ENCODE data around the gene ALKBH4.
"Not testable (repeated sequence)": the region's sequence is repeated elsewhere in the genome, so short reads cannot be mapped to it uniquely, and the experiment has no call there.

ALKBH4 gene

DNA sequence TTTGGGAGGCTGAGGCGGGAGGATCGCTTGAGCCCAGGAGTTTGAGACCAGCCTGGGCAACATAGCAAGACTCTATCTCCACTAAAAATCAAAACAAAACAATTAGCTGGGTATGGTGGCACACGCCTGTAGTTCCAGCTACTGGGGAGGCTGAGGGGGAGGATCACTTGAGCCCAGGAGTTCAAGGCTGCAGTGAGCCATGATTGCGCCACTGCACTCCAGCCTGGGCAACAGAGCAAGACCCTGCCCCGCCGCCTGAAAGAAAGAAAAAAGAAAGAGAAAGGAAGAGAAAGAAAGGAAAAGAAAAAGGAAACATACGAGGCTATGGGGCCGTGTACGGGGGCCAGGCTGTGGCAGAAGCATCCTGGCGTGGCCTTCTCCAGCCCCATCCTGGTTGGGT lies 9.7 kb downstream of the ALKBH4 start:
- DNase-seq: not testable (repeated sequence)

DNA sequence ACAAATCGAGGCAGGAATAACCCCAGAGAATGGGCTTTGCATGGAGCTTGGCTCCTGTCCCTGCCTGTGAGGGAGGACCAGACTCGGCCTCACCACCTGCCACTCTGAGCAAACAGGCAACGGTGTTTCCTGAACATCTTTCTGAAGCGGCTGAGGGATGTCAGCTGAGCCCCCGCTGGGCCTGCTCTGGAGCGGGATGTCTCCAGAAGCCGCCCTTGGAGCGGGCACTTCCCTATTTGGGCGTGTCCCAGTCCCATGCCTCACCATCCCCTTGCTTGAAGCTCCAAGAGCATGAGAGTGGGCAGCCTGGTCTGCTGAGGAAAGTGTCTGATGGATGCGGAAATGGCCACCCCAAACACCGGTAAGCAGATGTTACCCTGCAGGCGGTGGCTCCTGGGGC lies 10.2 kb downstream of the ALKBH4 start:
- DNase-seq: no peak

GRCh38 chr7:102453319-102453718 lies 11.3 kb downstream of the ALKBH4 start:
- DNase-seq: no peak

- DNase-seq: no peak
These were observed 12.2 kb downstream of the ALKBH4 start for GRCh38 chr7:102452451-102452850.

- no peak for DNase-seq
These were observed 13.2 kb downstream of the ALKBH4 start for GRCh38 chr7:102451371-102452054.

DNA sequence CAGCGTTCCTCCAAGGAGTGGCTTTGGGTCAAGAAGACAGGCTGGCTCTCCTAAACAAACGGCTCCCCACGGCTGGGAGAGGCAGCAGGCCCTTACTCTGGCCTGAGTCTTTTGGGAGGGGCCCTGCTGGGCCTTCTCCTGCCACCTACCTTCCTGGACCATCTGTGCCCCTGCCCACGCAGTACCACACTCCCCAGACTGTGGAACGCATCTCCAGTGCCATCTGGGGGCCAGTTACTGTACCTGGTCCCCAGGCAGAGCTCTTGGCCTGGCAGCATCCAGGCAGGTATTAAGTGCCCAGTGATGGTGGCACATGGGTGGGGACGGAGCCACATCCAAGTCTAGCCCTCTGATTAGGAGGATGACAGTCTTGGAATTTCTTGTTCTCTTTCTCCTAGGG lies 14.4 kb downstream of the ALKBH4 start:
- peak; percentile 56 to 68 for DNase-seq

- DNase-seq: no peak
These were observed 15.5 kb downstream of the ALKBH4 start for GRCh38 chr7:102449136-102449535.

GRCh38 chr7:102447311-102447710 lies 17.4 kb downstream of the ALKBH4 start:
- no peak for DNase-seq

DNA sequence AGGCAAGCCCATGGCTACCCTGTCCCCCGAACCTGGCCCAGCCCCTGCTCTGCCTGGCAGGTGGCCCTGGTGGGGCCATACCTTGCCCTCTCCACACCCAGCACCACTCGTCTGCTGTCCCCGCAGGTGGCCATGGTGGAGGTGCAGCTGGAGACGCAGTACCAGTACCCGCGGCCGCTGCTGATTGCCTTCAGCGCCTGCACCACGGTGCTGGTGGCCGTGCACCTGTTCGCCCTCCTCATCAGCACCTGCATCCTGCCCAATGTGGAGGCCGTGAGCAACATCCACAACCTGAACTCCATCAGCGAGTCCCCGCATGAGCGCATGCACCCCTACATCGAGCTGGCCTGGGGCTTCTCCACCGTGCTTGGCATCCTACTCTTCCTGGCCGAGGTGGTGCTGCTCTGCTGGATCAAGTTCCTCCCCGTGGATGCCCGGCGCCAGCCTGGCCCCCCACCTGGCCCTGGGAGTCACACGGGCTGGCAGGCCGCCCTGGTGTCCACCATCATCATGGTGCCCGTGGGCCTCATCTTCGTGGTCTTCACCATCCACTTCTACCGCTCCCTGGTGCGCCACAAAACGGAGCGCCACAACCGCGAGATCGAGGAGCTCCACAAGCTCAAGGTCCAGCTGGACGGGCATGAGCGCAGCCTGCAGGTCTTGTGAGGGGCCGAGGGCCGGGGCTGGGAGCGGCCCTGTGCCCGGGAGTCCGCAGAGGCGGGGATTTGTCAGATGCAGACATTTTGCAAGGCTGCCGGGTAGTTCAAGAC lies 18.1 kb downstream of the ALKBH4 start:
- no peak for DNase-seq

- no peak for DNase-seq
These were observed 19.0 kb downstream of the ALKBH4 start for GRCh38 chr7:102445674-102446071.

GRCh38 chr7:102444961-102445673 lies 19.5 kb downstream of the ALKBH4 start:
- DNase-seq: no peak

DNA sequence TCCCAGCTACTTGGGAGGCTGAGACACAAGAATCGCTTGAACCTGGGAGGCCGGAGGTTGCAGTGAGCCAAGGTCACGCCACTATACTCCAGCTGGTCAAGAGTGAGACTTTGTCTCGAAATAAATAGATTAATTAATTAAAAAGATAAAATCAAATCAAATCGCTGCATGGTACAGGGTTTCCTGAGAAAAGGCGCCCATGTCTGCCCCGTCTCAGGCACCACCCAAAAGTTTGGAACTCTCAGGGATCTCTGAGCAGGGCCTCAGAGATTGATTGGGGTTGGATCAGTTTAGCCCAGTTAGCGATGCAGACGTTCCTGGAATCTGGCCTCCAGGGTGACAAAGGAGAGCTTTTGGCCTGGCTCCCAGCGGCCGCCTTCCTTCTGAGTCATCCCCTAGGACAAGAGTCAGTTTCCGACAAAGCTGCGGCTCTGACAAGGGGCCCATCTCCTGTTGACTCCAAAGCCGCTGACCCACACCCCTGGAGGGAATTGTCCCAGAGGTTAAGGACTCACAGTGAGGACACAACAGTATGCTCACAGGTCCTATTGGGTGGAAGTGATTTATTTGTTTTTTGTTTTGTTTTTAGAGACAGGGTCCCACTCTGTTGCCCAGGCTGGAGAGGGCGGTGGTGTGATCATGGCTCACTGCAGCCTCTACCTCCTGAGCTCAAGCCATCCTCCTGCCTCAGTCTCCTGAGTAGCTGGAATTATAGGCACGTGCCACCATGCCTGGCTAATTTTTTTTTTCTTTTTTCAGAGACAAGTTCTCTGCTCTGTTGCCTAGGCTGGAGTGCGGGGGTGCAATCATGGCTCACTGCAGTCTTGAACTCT lies 24.5 kb downstream of the ALKBH4 start:
- no peak for DNase-seq

GRCh38 chr7:102436118-102436517 lies 28.5 kb downstream of the ALKBH4 start:
- DNase-seq: no peak

- no peak for DNase-seq
These were observed 30.6 kb downstream of the ALKBH4 start for GRCh38 chr7:102434039-102434486.

DNA sequence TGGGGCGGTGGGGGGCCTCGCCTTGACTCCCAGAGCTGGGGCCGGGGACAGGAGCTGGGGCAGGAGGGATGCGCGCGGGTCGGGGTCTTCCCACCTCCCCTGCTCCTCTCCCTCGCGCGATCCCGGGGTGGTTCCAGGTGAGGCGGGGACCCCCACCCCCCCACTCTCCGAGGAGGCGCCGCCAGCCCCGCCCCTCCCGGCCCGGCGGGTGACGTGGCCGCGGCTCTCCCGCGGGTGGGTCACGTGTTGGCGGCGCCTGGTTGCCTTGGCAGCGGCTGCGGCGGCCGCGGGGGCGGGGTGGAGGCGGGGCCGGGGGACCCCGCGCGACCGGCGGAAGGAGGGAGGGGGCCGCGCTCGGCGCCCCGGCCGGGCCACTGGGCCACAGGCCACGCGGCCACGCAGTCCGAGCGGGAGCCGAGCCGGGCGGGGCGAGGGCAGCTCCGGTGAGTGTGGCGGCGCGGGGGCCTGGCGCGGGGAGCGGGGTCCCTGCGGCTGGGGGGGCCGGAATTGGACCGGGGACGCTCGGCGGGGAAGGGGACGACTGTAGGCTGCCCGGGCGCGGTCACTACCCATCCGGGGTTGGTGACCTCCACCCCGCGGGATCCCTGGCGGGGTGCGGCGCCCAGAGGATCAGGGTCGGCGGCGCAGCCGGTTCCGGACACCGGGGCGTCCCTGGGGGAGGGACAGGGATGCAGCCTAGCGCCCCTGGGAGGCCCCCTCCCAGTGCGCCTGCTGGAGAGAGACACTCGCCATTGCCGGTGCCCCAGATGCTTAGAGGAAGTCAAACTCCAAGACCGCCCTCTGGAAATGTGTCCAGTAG lies 31.2 kb downstream of the ALKBH4 start, which contains the start of gene ORAI2:
TSS of gene ORAI2 (plus strand) at position 357 of the 820 bp plus-strand sequence. CDS start 5,382 bp downstream, outside the sequence.
- peak; percentile 86 to 91 for DNase-seq

DNA sequence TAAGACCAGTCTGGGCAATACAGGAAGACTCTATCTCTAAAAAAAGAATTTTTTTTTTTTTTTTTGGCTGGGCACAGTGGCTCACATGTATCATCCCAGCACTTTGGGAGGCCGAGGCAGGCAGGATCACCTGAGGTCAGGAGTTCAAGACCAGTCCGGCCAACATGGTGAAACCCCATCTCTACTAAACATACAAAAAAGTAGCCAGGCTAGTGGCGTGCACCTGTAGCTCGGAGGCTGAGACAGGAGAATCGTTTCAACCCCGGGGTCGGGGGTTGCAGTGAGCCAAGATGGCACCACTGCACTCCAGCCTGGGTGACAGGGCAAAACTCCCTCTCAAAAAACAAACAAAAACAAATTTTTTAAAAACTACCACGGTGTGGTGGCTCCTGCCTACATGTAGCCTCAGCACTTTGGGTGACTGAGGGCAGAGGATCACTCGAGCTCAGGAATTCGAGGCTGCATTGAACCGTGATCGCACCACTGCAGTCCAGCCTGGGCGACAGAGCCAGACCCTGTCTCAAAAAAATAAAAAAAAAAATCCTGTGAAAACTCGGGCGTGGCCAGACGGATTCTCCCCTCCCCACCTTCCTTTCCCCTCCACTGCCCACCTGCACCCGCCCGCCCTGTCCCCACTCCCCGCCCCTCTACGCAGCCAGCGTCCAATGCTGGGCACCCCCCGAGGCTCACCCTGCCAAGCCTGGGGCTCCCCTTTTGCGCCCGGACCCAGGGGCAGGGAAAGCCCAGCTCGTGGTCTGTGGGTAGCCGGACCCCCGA lies 32.0 kb downstream of the ALKBH4 start:
- DNase-seq: peak; percentile 30 to 55

DNA sequence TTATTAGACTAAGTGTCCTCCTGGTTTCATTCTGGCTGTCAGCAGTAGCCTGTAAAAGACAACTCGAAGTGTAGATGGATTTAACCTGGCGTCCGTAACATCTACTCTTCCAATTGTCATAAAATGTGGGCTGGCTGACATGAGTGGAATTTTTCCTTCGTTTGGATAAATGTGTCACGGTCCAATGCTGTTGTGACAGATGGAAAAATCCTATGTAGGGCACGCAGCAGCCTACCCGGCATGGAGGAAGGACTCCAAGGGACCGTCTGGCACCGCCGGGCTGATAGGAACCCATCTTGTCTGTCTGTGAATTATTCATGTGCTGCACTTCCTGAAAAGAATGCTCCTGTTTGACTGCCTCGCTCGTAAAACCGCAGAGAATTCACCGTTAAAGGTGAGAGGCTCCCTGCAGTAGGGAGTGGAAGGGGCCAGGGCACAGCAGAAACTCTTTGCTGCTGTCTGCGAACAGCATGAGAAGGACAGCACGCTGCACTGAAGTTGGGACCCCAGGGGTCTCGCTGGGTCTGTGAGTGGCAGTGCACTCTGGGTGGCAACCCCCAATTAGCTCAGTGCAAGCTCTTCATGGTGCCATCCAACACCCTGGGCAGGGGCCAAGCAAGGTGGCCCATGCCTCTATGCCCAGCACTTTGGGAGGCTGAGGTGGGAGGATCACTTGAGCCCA lies 32.9 kb downstream of the ALKBH4 start:
- DNase-seq: peak; percentile 71 to 82

- DNase-seq: no peak
These were observed 35.3 kb downstream of the ALKBH4 start for GRCh38 chr7:102429141-102429899.

DNA sequence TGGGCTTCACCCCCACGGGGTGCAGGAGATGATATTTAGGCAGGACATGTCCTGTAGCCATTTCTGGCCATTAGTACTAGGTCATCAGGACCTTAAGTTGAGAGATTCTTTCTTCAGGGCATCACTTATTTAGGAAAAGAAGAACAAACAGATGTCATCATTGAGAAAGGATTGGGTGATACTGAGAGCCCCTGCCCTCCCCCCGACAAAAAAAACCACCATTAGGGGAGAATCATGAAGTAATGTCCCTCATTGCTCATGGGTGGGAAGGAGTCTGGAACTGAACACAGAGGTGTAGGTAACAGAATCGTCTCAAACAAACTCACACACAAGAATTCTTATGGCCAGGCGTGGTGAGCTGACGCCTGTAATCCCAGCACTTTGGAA lies 37.7 kb downstream of the ALKBH4 start:
- DNase-seq: no peak

Measured in CD4-positive, alpha-beta T cell treated with Interferon alpha-2 for 1 hour (primary cell).